Occipital lobe (tissue), 2 donors: ENCODE data around the gene MEF2A. TPM values are rescaled to one million over a fixed set of nuclear protein-coding genes. Genes with fewer than 3 reads are reported as not detected.
"Not testable (repeated sequence)": the region's sequence is repeated elsewhere in the genome, so short reads cannot be mapped to it uniquely, and the experiment has no call there.

Source experiments
- DNase-seq: peaks from one replicate; lab custom pipeline; 2025; lab: John Stamatoyannopoulos, UW
- total RNA-seq: library from RNA; depleted of rRNA; stranded (reverse); fragments of >200 nt; gene quantifications from one replicate; pipeline ENCODE4 v1.2.3, GENCODE V29; 2014

MEF2A gene
- total RNA-seq: 46.5 TPM

DNA sequence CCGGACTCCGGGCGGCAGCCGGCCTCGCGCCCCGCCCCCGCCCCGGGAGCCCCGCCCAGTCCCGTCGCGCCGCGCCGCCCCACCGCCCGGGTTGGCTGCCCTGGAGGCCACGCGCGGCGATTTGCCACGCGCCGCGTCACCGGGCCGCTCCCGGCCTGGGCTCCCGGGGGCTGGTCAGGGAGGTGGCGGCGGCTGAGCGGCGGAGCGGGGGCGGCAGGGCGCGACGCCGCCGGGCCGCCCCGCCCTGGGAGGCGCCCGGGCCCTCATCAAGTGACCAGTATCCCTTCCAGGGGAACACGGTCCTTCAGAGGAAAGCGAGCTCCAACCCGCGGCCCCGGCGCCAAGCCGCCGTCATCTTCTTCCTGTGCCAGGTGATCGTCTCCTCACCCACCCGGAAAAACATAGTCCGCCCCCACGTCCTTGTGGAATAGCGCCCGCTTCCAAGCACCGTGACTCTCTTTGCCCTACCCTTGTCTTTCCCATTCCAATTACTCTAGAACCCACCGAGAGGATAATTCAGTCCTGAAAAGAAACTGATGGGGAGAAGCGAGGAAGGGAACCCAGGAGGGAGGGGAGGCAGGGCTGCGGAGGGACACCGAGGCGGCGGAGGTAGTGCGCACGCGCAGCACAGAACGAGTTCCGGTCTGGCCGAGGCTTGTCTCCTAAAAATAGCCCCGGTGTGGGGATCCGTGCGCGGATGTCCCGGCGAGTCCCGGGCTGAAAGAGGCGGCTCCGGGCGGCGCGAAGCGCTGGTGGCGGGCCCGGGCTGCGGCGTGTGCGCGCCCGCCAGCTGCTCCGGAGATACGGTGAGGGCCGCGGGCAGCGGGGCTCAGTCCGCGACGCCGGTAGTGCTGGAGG, at the start of gene MEF2A:
MEF2A (plus strand) TSS at position 686 of the 858 bp plus-strand sequence. CDS start 67,136 bp downstream, outside the sequence.
- peak; percentile 89 for DNase-seq

- DNase-seq: no peak
Measured at GRCh38 chr15:99518191-99518590, 47.6 kb upstream of the MEF2A start.

DNA sequence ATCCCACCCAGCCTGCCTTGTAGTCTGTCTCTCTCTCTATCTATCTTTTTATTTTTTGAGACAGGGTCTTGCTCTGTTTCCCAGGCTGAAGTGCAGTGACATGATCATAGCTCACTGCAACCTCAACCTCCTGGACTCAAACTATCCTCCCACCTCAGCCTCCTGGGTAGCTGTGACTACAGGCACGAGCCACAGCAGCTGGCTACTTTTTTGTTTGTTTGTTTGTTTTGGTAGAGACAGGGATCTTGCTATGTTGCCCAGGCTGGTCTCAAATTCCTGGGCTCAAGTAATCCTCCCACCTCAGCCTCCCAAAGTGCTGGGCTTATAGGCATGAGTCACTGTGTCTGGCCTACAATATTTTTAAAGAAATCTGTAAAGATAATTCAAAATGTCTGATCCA, 46.4 kb upstream of the MEF2A start:
- DNase-seq: not testable (repeated sequence)

DNA sequence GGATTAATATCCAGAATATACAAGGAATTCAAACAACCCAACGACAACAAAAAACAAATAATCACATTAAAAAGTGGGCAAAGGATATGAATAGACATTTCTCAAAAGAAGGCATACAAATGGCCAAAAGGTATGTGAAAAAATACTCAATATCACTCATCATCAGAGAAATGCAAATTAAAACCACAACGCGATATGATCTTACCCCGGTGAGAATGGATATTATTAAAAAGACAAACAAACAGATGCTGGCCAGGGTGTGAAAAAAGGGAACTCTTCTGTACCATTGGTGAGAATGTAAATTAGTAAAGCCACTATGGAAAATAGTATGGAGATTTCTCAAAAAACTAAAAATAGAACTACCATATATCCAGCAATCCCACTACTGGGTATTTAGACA, 43.5 kb upstream of the MEF2A start:
- DNase-seq: no peak

DNA sequence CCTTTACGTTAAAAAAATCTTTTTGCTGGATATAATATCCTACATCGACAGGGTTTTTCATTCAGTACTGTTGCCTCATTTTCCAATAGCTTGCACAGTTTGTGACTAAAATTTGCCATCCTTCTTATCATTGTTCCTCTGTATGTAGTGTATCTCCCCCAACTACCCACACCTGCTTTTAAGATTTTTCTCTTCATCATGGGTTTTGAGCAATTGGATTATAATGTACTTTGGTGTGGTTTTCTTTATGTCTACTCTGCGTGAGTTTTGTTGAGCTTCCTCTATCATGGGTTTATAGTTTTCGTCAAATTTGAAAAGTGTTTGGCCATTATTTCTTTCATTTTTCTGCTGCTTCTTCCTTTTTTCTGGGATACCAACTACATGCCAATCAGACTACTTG, 39.6 kb upstream of the MEF2A start:
- DNase-seq: no peak

DNA sequence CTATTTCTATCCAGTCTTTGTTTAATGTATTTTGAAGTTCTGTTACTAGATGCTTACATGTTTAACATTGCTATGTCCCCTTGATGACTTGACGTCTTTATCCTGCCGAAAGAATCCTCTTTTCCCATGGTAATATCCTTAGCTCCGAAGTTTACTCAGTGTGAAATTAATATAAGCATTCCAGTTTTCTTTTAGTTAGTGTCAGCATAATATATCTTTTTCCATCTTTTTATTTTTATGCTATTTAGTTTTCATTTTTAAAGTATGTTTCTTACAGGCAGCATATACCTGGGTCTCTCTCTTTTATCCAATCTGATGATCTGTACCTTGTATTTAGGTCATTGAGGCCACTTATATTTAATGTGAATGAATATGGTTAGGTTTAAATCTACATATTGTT, 39.1 kb upstream of the MEF2A start:
- DNase-seq: no peak

- peak; percentile 38 for DNase-seq
Measured at GRCh38 chr15:99536422-99537040, 29.3 kb upstream of the MEF2A start.

DNA sequence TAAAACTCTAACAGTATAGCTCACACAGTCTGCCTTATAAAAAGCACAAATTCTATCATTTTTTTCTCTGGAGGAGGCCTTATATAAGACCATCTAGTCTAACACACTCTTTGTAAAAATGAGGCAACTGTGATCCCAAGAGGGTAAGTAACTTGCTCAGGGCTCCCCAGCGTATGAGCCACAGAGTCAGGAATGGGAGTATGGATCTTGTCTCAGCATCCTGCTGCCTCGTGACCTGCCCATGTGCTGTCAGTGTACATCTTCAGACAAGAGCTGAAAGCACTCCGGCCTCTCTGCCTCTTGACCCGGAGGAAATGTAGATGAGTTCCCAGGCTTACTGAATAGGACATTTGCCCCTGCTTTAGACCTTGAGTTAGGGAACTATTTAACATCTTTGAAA, 28.4 kb upstream of the MEF2A start:
- peak; percentile 3 for DNase-seq

DNA sequence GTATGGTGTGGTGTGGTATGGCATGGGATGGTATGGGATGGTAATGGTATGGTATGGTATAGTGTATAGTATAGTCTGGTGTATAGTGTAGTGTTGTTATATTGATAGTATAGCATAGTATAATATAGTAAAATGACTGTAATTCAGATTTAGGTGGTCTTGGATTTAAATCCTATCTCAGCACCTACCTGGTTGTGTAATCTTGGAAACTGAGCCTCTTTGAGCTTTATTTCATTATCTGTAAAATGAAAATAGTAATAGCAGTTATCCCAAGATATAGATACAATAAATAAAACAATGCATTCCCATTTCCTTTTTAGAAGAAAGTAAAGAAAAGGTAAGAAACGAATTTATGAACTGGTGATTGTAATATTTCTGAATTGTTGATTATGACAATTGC, 27.5 kb upstream of the MEF2A start:
- DNase-seq: no peak

DNA sequence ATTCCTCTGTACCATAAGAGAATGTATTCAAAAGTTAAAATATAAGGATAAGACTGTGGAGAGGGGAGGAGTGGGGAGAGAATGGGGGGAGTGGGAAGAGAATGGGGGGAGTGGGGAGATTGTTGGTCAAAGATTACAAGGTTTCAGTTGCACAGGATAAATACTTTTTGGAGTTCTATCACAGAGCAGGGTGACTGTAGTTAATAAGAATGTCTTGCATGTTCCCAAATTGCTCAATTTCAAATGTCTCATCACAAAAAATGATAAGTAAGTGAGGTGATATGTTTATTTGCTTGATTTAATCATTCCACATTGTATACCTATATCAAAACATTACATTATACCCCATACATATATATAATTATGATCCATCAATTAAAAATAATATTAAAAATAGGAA, 23.0 kb upstream of the MEF2A start:
- DNase-seq: no peak

- no peak for DNase-seq
Measured at GRCh38 chr15:99545605-99546004, 20.2 kb upstream of the MEF2A start.

GRCh38 chr15:99546441-99547100, 19.2 kb upstream of the MEF2A start:
- no peak for DNase-seq

GRCh38 chr15:99547517-99547916, 18.3 kb upstream of the MEF2A start:
- no peak for DNase-seq

DNA sequence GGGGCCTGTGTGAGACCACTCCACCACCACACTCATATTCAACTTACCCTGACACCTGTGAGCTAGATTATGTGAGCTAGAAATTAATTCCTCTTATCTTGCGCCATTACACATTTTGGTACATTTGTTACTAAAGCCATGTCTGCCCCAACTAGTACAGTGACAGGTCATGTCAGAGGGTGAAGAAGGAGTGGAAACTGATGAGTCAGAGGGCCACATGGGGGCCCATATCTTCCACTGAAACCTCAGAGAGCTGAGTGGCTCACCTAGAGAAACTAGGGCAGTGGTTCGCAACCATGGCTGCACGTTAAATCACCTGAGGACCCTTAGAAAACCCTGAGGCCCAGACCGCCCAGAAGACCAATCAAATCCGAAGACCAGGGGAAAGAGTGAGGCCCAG, 15.7 kb upstream of the MEF2A start:
- DNase-seq: no peak

GRCh38 chr15:99552111-99552510, 13.7 kb upstream of the MEF2A start:
- DNase-seq: no peak

DNA sequence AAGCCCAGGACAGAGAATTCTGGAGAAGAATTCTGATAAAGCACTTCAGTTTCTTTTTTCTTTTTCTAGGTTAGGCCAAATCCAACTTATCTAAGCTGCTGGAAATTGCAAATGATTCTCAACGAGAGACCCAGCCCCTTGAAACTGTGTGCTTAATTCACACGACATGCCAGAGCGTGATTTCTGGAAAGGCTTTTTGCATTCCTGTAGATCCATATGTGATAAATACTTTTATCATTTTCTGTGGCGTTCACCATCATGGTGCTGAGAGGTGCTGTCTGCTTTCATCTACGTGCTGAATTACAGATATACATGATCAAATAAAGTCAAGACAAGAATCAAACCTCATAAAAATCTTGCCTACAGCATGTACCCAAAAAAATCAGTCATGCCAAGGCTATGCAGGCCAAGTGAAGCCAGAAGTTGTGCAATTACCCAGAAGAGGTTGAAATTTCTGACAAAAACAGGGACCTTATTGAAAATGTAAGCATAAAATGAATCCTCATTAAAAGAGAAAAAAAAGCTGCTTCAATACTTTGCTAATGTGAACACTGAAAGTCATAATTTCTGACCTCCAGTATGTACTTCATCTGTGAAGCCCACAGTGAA, 10.8 kb upstream of the MEF2A start:
- no peak for DNase-seq

DNA sequence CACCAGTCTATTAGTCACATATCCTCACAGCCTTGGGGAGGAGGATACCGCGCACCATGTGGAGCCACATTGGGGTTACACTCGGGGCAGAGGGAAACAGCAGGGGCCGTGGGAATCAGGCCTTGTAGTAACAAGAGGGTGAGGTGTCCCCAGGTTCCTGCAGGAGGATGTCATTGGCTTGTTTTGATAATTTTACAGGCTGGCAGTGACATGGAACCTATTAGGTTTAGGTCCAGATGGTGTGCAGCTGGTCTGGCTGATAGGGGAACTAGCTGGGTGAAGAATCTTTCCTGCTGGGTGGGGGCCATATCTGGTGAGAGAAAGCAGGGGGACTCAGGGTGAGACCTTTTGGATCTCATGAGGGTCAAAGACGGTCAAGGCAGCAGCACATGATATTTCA, 9.8 kb upstream of the MEF2A start:
- DNase-seq: no peak

GRCh38 chr15:99556578-99556977, 9.2 kb upstream of the MEF2A start:
- DNase-seq: no peak

DNA sequence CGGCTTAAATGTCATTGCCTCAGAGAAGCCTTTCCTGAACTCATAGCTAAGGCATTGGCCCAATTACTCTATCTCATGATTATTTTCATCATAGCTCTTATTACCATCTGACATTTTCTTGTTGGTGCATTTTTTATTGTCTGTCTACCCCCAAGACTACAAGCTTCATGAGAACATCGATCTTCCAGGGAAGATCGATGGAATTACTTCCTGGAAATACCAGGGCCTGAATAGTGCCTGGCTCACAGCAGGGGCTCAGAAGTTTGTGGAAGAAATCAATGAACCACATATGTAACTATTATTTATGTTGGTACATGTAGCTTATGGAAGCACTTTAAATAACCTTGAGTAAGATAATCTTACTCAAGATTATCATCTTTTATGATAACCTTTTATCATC, 7.7 kb upstream of the MEF2A start:
- no peak for DNase-seq

- DNase-seq: no peak
Measured at GRCh38 chr15:99558571-99558970, 7.2 kb upstream of the MEF2A start.

DNA sequence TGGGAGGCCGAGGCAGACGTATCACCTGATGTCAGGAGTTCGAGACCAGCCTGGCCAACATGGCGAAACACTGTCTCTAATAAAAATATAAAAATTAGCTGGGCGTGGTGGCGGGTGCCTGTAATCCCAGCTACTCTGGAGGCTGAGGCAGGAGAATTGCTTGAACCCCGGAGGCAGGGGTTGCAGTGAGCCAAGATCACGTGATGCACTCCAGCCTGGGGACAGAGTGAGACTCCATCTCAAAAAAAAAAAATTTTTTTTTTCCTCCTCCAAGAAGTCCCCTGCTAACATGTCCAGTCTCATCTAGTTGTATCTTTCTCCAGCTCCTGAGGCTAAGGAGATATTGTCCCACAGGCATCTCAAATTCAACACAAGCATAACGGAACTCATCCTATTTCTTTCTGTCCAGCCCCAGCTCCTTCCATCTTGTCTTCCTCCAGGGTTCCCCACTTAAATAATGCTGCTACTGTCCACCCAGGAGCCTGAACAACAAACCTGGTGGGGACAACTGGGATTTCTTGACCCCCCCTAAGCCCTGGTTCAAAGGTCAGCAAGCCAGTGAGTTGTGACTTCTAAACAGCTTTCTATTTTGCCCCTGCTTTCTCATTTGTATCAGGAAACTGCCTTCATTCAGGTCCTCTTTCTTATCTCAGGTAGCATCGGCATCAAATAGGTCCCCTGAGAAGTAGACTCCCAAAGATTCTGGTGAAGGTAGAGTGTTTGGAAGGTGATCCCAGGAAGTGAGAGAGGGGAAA, 4.1 kb upstream of the MEF2A start:
- DNase-seq: no peak
